AG08395 (cell line): Measurements from ENCODE around the gene ALKBH1.
"Not testable (repeated sequence)": the region's sequence is repeated elsewhere in the genome, so short reads cannot be mapped to it uniquely, and the experiment has no call there.

Experiments
- DNase-seq: peaks from one replicate; pipeline ENCODE4 v3.0.0; 2012; ENCODE audit warnings: mixed read lengths, low spot score

The ALKBH1 gene

GRCh38 chr14:77673193-77673592 lies 34.6 kb downstream of the ALKBH1 start:
- no peak for DNase-seq

GRCh38 chr14:77667331-77667730 lies 40.5 kb downstream of the ALKBH1 start:
- no peak for DNase-seq

- no peak for DNase-seq
Observed at GRCh38 chr14:77663293-77663692, 44.5 kb downstream of the ALKBH1 start.

- DNase-seq = not testable (repeated sequence)
Observed at GRCh38 chr14:77661562-77661961, 46.3 kb downstream of the ALKBH1 start.

- no peak for DNase-seq
Observed at GRCh38 chr14:77660754-77661153, 47.1 kb downstream of the ALKBH1 start.

- DNase-seq = no peak
Observed at GRCh38 chr14:77659831-77660230, 48.0 kb downstream of the ALKBH1 start.

GRCh38 chr14:77657280-77657679 lies 50.5 kb downstream of the ALKBH1 start:
- no peak for DNase-seq

- no peak for DNase-seq
Observed at GRCh38 chr14:77654001-77654441, 53.8 kb downstream of the ALKBH1 start.

GRCh38 chr14:77649326-77649725 lies 58.5 kb downstream of the ALKBH1 start:
- DNase-seq = no peak

- DNase-seq = no peak
Observed at GRCh38 chr14:77648520-77649200, 59.2 kb downstream of the ALKBH1 start.

GRCh38 chr14:77647853-77648252 lies 60.0 kb downstream of the ALKBH1 start:
- no peak for DNase-seq

- no peak for DNase-seq
Observed at GRCh38 chr14:77646907-77647306, 60.9 kb downstream of the ALKBH1 start.

- no peak for DNase-seq
Observed at GRCh38 chr14:77645520-77646230, 62.1 kb downstream of the ALKBH1 start.

- DNase-seq = no peak
Observed at GRCh38 chr14:77642407-77642806, 65.4 kb downstream of the ALKBH1 start.

- DNase-seq = peak; percentile 81
Observed at GRCh38 chr14:77641534-77642341, 66.1 kb downstream of the ALKBH1 start.

- DNase-seq = no peak
Observed at GRCh38 chr14:77640756-77641533, 66.9 kb downstream of the ALKBH1 start.

- peak; percentile 75 for DNase-seq
Observed at GRCh38 chr14:77638771-77639171, 69.1 kb downstream of the ALKBH1 start.

GRCh38 chr14:77635869-77636268 lies 72.0 kb downstream of the ALKBH1 start:
- DNase-seq = not testable (repeated sequence)

- DNase-seq = not testable (repeated sequence)
Observed at GRCh38 chr14:77635466-77635865, 72.4 kb downstream of the ALKBH1 start.

- no peak for DNase-seq
Observed at GRCh38 chr14:77630111-77630510, 77.7 kb downstream of the ALKBH1 start.

GRCh38 chr14:77625360-77625759 lies 82.5 kb downstream of the ALKBH1 start:
- no peak for DNase-seq

- DNase-seq = no peak
Observed at GRCh38 chr14:77623201-77623600, 84.6 kb downstream of the ALKBH1 start.
